Measurements from ENCODE around the gene CCT3.
A peak's percentile ranks its signal among the peaks of the same experiment; 100 is the strongest.
"Not testable (repeated sequence)": the region's sequence is repeated elsewhere in the genome, so short reads cannot be mapped to it uniquely, and the experiment has no call there.

The CCT3 gene

GRCh38 chr1:156357977-156358376, 19.9 kb upstream of the CCT3 start:
- no peak for TF ChIP-seq CTCF (IDR thresholded peaks at IDR 0.05; ENCODE audit: low read depth, low read length)
- DNase-seq (ENCODE audit: extremely low read depth, low read depth): no peak

- peak; percentile 20 for TF ChIP-seq CTCF (IDR thresholded peaks at IDR 0.05; ENCODE audit: low read depth, low read length)
- DNase-seq (ENCODE audit: extremely low read depth, low read depth): no peak
Observed at GRCh38 chr1:156356875-156357534, 18.9 kb upstream of the CCT3 start.

DNA sequence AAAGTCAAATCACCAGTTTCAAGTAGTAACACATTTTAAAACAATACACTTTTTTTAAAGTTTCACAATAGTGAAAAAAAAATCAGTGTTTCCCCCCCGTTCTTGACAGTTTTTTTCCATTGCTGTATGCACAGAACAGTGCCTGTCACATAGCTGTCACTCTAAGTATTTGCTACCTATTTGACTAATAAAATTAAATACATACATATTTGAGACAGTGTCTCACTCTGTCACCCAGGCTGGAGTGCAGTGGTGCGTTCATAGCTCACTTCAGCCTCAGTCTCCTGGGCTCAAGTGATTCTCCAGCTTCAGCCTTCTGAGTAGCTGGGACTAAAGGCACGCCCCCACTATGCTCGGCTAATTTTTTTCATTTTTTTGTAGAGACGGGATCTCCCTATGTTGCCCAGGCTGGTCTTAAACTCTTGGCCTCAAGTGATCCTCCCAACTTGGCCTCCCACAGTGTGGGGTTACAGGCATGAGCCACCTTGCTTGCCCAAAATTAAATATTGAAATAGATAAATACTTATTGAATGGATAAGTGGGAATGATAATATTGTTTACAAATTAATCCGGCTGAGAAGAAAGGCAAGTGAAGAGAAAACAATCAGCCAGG, 18.3 kb upstream of the CCT3 start:
- no peak for TF ChIP-seq CTCF (IDR thresholded peaks at IDR 0.05; ENCODE audit: low read depth, low read length)

GRCh38 chr1:156352481-156352880, 14.4 kb upstream of the CCT3 start:
- not testable (repeated sequence) for DNase-seq (ENCODE audit: extremely low read depth, low read depth)

More for the DNA sequence above, 18.3 kb upstream of the CCT3 start:
- no peak for DNase-seq (ENCODE audit: extremely low read depth, low read depth)

DNA sequence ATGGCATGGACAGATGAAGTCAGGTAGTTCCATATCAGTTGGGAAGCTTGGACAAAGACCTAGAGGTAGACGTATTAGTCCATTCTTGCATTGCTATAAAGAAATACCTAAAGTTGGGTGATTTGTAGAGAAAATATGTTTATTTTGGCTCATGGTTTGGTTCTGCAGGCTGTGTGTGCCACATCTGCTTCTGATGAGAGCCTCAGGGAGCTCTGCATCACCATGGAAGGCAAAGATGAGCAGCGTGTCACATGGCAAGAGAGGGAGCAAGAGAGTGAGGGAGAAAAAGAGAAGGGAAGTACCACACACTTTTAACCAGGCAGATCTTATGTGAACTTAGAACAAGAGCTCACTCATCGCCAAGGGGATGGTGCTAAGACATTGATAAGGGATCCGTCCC, 9.2 kb upstream of the CCT3 start:
- TF ChIP-seq CTCF (IDR thresholded peaks at IDR 0.05; ENCODE audit: low read depth, low read length): no peak; the same call in 1 of the 2 replicates
- peak; percentile 60 for DNase-seq (ENCODE audit: extremely low read depth, low read depth)

GRCh38 chr1:156346636-156347035, 8.5 kb upstream of the CCT3 start:
- no peak for TF ChIP-seq CTCF (IDR thresholded peaks at IDR 0.05; ENCODE audit: low read depth, low read length)
- peak; percentile 38 for DNase-seq (ENCODE audit: extremely low read depth, low read depth)

- DNase-seq (ENCODE audit: extremely low read depth, low read depth): not testable (repeated sequence)
Observed at GRCh38 chr1:156346035-156346434, 7.9 kb upstream of the CCT3 start.

- TF ChIP-seq CTCF (IDR thresholded peaks at IDR 0.05; ENCODE audit: low read depth, low read length): no peak
- DNase-seq (ENCODE audit: extremely low read depth, low read depth): no peak
Observed at GRCh38 chr1:156344409-156344808, 6.3 kb upstream of the CCT3 start.
